Neural crest cell (in vitro differentiated cells): ENCODE results near the gene SLC9C2. TPM values are rescaled to one million over a fixed set of nuclear protein-coding genes. Genes with fewer than 3 reads are reported as not detected.
A peak's percentile ranks its signal among the peaks of the same experiment; 100 is the strongest.

Experiments used
- DNase-seq: peaks from one replicate; pipeline ENCODE4 v3.0.0; 2021; ENCODE audit warnings: low read depth, mixed read lengths, low spot score
- H3K27ac Mint-ChIP-seq: one replicate; pipeline ENCODE4 v1.8.0; 2021; ENCODE audit warnings: mild to moderate bottlenecking, mixed read lengths; ENCODE audit not compliant: unreplicated experiment
- H3K27me3 Mint-ChIP-seq: 2 replicates; pipeline ENCODE4 v1.8.0; 2021; ENCODE audit warnings: low read depth, mild to moderate bottlenecking, mixed read lengths
- H3K36me3 Mint-ChIP-seq: 2 replicates; pipeline ENCODE4 v1.8.0; 2021; ENCODE audit warnings: low read depth, mild to moderate bottlenecking, mixed read lengths
- H3K4me1 Mint-ChIP-seq: 2 replicates; pipeline ENCODE4 v1.8.0; 2021; ENCODE audit warnings: mixed read lengths
- H3K4me3 Mint-ChIP-seq: one replicate; pipeline ENCODE4 v1.8.0; 2021; ENCODE audit warnings: mild to moderate bottlenecking, mixed read lengths
- H3K9me3 Mint-ChIP-seq: 2 replicates; pipeline ENCODE4 v1.8.0; 2021; ENCODE audit warnings: mixed read lengths
- CTCF ChIP-seq: fragments of 200-600 bp; sonication (generic); conservative IDR thresholded peaks from 2 replicates; pipeline ENCODE4 v1.5.0; 2021; ENCODE audit warnings: antibody characterized with exemption, mild to moderate bottlenecking
- total RNA-seq: library from RNA; stranded (reverse); gene quantifications from 2 replicates; pipeline ENCODE4 v1.2.1, GENCODE V29; 2021

SLC9C2 gene
- total RNA-seq, 1 donor from 2014 or later = 0.12 TPM

GRCh38 chr1:173530795-173531693 is 71.8 kb downstream of the SLC9C2 start:
- DNase-seq = no peak
- H3K27ac Mint-ChIP-seq = peak overlapping the region; percentile 13
- H3K4me1 Mint-ChIP-seq = peaks cover 31% of the 10 kb centered on the region
- no peaks in the 10 kb centered on the region for H3K9me3 Mint-ChIP-seq
- H3K4me3 Mint-ChIP-seq = no peak overlapping the region
- no peak for TF ChIP-seq CTCF
- no peaks in the 10 kb centered on the region for H3K36me3 Mint-ChIP-seq
- H3K27me3 Mint-ChIP-seq = no peaks in the 10 kb centered on the region

GRCh38 chr1:173529106-173529505 is 73.8 kb downstream of the SLC9C2 start:
- H3K27me3 Mint-ChIP-seq = no peaks in the 10 kb centered on the region
- H3K27ac Mint-ChIP-seq = no peak overlapping the region
- peaks cover 31% of the 10 kb centered on the region for H3K4me1 Mint-ChIP-seq
- no peaks in the 10 kb centered on the region for H3K36me3 Mint-ChIP-seq
- DNase-seq = no peak
- H3K9me3 Mint-ChIP-seq = no peaks in the 10 kb centered on the region
- no peak for TF ChIP-seq CTCF
- no peak overlapping the region for H3K4me3 Mint-ChIP-seq

GRCh38 chr1:173527151-173527826 is 75.6 kb downstream of the SLC9C2 start:
- H3K27ac Mint-ChIP-seq = no peak overlapping the region
- H3K36me3 Mint-ChIP-seq = no peaks in the 10 kb centered on the region

GRCh38 chr1:173525926-173526325 is 76.9 kb downstream of the SLC9C2 start:
- Mint-ChIP-seq H3K9me3 (peaks cover 2% of the 10 kb centered on the region), H3K36me3 (no peaks in the 10 kb centered on the region), H3K4me3 (no peak overlapping the region), H3K27ac (no peak overlapping the region), H3K4me1 (peaks cover 21% of the 10 kb centered on the region), H3K27me3 (no peaks in the 10 kb centered on the region)
- DNase-seq = no peak
- no peak for TF ChIP-seq CTCF

More at GRCh38 chr1:173527151-173527826, 75.6 kb downstream of the SLC9C2 start:
- DNase-seq = no peak
- Mint-ChIP-seq H3K9me3 (peaks cover under 1% of the 10 kb centered on the region), H3K4me1 (peaks cover 31% of the 10 kb centered on the region), H3K27me3 (no peaks in the 10 kb centered on the region), H3K4me3 (no peak overlapping the region)
- no peak for TF ChIP-seq CTCF

GRCh38 chr1:173523329-173523728 is 79.5 kb downstream of the SLC9C2 start:
- no peaks in the 10 kb centered on the region for H3K27me3 Mint-ChIP-seq
- H3K27ac Mint-ChIP-seq = no peak overlapping the region
- peaks cover 26% of the 10 kb centered on the region for H3K4me1 Mint-ChIP-seq
- DNase-seq = no peak
- H3K36me3 Mint-ChIP-seq = no peaks in the 10 kb centered on the region
- no peak for TF ChIP-seq CTCF
- H3K9me3 Mint-ChIP-seq = peaks cover 4% of the 10 kb centered on the region
- H3K4me3 Mint-ChIP-seq = no peak overlapping the region
